GM21390 (cell line): ENCODE data around the gene ACOT12.
"Not testable (repeated sequence)": the region's sequence is repeated elsewhere in the genome, so short reads cannot be mapped to it uniquely, and the experiment has no call there.

Experiments used
- ATAC-seq: cut with Tn5 transposase; IDR thresholded peaks from one replicate; pipeline ENCODE4 v1.9.1; 2021; ENCODE audit not compliant: unreplicated experiment

Gene ACOT12

DNA sequence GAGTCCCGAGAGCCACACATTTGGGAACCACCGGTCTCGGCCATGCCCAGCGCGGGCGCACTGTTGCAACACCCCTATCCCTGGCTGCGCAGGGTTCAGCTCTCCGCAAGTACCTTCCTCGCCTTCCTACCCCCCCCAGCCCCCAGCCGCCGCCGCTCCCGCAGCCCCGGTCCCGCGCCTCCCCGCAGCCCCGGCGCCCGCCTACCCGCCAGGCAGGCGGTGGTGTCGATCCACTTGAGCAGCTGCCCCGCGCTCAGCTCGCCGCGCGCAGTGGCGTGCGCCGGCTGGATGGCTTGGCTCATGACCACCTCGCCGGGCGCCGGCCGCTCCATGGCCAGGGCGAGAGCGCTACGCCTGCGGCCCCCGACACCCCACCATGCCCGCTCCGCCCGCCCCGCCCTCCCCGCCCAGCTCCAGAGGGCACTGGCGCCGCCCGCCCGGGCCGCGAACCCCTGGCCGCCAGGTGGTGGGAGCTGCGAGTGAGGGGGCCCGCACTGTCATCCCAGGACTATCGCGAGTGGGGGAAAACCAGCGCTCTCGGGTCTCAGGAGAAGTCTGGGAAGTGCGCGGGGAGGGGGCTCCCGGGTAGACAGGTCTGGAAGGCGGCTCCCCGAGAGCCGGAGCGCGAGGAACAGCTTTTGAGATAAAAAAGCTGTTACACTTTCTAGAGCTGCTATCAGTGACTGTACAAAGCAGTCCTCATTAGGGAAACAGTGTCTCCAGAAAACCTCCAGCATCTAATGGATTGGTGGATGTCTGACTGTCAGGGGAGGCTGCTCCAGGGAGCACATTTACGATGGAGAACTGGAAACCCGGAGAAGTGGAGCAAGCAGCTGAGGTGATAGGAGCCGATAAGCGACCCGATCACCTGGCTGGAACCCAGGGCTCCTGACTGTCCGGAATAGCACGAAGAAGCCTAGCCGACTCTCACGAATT is at the start of gene ACOT12:
TSS of gene ACOT12 (minus strand) at position 352 of the 936 bp plus-strand sequence. CDS start at position 332, 20 bp downstream.
- no peak for ATAC-seq

DNA sequence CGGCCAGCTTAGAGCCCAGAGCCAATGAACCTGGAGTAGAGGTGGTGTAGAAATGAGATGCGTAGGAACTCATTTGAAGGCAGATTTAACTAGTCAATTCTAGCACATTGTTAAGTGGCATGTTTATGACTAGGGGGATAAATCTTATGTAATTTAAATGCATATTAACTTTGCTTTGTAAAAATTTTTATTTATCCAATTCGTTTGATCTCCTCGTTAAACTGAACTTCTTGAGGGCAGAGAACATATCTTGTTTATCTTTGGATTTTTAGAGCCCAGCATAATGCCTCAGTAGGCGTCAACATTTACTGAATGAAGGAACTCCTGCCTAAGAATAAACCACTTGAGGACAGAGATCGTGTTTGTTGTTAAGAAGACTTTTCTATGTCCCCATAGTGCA is 41.1 kb upstream of the ACOT12 start:
- ATAC-seq: no peak

DNA sequence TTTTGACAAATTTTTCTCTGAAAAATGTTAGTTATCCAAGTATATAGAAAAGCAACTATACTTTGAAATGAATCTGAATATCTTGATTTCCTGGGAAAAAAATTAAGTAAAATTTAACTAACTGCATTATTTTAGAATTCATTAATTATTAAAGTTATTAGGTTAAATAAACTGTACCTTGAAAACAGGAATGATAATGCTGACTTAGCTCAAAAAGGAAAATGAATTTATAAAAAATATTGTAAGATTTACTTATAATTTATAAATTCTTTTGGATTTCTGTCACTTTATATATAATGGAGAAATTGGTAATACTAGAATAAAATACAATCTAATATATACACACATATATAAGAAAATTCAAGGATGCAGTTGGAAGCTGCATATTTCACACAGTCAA is 36.1 kb upstream of the ACOT12 start:
- no peak for ATAC-seq

DNA sequence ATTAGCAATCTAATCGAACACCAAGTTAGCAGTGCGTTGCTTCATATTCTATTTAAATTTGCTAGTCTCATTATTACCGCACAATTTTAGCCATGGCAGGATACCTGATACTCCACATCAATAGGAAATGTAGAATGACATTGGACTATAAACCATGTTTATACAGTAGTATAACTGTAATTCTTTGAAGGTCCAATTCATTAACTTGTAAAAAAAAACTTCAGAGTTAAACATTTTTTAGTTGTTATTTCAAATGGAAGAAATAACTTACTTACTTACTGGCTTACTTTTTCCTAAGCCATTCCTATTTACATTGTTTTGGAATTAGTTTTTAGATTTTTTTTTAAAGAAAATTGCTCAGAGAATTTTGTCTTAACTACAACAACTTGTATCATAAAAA is 35.4 kb upstream of the ACOT12 start:
- no peak for ATAC-seq

DNA sequence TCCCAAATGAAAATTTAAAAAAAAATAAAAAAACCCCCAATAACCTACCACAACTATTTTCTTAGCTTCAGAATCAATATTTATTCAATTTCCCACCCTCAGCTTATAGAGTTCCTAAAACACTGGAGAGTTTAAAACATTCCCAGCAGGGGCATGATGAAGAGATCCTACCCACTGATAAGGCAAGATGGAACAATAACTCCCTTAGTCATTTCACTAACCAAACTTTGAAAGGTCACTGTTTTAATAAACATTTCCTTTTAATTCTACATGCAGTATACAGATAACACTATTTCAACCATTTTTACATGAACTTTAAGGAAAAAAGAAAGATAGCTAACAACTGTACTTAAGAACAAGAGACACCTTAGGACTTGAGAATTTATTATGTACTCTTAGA is 34.9 kb upstream of the ACOT12 start:
- ATAC-seq: no peak

DNA sequence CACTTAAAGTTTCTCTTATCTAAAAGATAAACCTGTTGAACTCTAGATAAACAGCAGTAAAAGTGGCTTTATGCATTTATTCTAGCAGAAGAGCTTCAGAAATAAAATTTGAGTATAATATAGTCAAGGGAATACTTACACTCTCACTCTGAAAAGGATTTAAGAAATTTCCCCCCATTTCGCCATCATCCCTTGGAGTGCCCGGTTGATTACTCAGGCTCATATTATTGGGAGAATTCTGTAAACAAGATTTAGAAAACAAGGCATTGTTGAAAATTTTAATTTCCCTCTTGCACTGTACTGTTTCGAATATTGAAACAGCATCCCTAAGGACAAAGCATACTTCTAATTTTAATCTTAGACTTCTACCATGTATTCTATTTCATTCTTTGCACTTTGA is 34.5 kb upstream of the ACOT12 start:
- no peak for ATAC-seq

DNA sequence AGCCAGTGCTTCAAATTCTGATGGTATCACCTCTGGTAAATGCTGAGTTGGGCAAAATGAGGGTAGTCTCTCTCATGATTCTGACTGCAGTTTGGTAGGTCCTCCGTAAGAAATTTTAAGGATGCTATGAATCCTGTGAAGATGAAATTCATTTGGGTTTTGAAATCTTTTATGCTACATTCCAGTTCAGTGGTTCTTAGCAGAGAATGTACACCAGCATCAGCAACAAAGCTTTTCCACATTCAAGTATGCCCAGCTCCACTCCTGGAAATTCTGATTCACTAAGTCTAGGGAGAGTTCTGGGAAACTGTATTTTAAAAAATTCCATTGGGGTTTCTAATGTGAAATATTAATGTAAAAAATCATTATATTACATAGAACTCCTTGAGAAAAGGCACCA is 33.6 kb upstream of the ACOT12 start:
- no peak for ATAC-seq

DNA sequence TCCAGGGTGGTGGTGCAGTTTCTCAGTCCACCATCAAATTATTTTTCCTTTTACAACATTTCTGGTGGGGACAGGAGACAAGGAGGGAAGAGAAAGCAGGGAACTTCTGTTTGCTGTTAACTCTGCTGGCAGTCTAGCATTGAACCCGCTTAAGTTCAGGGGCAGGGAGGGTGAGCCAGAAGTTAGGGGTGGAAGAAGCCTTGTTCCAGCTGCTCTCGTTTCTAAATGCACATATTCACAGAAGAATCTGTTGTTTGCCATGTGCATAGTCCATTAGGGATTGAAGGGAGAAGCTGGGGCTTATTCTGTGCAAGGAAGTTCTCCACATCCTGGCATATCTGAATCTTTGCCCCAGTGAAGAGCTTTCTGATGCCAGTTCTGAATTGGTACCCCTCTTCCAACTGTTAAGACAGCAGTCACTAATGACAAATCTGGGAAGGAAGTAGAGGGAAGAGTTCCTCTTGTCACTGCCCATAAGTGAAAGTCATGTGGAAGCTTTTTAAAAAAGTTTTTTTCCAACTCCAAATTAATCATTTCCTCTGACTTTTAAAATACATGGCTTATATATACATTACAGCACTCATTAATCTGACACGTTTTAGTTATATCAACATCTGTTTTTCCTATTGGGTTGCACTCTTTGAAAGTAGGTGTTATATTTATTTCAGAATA is 32.6 kb upstream of the ACOT12 start:
- no peak for ATAC-seq

DNA sequence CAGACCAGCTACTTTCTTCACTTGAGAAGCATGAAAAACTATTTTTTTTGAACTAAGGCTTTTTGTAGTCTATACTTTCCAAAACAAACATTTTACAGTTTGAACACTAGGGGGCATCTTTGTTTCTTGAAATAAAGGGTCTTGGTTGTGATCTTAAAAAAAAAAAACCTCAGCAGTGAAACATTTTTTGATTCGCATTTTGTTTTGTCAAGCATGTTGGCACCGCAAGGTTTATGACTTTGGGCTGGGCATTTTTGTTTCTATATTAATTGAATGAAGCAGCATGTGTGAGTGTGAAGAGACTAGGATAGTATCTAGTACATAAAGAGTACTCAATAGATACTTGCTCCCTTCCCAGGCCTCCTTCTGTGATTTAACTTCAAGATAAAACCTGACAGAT is 31.6 kb upstream of the ACOT12 start:
- no peak for ATAC-seq

DNA sequence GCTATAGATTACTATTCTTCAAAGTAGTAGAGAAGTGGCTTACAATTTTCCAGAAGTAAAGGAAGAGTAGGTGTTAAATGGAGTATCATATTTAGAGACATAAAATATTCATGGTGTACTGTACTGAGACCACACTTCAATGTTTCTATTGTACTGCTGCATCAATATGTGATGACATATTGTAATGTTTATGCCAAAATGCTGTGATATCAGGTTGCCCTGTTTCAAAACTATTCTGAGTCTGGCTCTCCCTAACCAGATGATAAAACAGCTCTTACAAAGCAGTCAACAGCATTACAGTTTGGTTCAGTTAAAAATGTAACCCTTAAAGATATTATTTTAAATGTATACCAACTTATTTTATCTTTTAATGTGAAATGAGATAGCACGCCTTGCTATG is 30.8 kb upstream of the ACOT12 start:
- no peak for ATAC-seq

DNA sequence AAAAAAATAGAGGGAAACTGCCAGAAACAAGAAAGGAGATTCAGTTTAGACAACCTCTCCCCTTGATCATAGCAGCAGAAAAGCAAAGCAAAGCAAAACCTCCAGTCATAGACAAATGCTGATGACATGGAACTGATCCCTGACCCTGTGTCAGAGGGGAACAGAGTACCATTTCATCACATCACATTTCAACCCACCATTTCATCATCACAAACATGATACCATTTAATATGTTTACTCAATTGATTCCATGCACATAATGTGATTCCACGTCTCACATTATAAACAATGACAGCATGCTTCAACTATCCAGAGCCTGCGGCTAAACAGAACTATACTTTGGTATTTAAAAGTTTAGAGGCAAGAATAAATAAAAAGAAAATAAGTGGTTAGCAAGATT is 28.7 kb upstream of the ACOT12 start:
- no peak for ATAC-seq

DNA sequence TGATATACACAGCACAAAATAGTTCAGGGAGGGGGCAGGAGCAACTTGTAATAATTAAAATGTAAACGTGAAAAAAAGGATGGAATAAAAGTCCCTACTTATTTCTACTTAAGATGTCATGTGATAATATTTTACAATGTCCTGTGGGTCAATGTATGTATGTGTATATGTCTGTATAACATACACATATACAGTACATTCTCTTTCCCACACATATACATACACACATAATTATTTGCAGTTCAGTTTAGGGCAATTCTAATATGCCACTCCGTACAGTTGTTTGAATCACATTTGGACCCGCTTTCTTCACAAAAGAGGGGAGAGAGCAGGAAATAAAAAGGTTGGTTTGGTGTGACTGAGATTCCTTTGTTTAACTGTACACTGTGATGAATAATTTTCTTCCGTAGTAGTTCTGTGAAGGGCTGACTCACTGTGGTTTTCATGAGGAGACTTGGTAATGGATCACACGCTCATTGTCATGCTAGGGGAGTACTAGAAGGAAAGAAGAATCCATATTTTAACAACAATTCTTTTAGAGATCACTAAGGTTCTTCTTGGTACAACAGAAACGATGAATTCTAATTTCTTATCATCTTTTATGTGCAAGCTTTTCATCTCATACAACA is 26.2 kb upstream of the ACOT12 start:
- ATAC-seq: no peak

DNA sequence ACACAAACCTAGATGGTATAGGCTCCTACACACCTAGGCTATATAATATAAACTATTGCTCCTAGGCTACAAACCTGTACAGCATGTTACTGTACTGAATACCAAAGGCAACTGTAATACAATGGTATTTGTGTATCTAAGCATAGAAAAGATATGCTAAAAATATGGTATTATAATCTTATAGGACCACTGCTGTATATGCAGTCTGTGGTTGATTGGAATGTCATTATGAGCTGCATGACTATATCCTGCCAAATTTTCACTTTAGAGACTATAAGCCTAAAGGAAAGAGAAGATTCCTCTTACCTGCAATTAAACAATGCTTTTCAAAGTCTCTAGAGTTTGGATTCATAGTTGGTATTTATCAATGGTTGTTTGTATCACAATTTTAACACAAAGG is 24.7 kb upstream of the ACOT12 start:
- no peak for ATAC-seq

DNA sequence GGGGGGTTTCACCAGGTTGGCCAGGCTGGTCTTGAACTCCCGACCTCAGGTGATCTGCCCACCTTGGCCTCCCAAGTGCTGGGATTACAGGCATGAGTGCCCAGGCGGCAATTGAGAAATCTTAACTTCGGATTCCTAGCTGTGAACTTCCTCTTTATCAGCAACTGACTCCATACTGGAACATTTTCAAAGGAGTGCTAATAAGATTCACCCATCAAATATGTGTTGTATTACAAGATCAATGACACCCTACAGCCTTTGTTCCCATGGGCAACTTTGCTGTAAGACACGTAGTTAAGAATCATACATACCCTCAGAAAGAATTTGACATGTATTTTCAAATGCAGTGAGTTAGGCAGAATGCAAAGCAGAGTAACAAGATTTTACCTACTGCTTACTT is 23.1 kb upstream of the ACOT12 start:
- no peak for ATAC-seq

DNA sequence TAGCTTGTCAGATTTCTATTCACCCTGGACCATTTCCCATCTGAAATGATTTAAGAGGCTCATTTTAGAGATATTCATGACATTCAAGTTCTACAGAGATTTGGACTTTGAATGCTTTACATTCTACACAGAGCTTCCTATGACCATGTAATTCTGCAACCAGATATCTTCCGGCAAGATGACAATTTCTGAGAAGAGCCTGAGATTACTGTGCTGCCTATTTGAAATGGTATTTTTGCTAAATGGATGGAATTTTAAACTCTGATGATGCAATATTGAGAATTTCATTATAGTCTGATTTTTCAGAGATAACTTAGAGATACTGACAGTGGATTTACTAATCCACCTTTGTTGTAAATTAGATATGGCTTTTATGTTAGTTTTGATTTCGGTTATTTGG is 16.0 kb upstream of the ACOT12 start:
- no peak for ATAC-seq

DNA sequence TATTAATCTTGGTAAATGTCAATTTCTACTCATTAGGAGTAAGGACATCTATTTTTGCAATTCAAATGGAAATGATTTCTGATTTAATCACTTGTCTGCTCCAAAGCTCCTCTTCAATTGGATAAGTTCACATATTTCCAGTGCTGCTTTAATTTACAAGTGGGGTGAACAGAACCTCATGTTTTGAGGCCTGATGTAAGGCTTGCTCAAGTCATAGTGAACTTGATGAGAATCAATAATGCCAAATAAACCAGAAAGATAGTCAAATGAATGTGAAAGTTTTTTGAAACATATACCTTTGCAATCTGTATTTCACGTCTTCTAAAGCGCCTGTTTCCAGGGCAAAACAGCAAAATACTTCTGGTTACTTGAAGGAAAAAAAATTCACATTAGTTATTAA is 15.4 kb upstream of the ACOT12 start:
- no peak for ATAC-seq

DNA sequence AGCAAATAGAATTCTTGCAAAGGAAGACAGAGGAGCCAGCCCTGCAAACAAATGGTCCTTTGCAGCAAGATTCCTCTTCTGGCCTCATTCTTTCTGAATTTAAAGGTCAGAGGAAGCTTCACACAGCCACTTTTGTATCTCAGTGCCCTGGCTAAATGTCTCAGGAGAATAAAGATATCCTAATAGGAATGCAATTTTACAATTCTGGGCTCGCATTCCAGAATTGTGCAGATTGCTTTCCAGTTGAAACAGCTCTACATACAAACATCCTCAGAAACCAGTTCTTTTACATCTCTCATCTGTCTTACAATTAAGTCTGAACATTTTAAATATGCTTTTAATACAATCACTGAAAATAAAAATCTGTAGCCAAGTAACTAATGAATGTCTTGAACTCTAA is 14.6 kb upstream of the ACOT12 start:
- ATAC-seq: no peak

DNA sequence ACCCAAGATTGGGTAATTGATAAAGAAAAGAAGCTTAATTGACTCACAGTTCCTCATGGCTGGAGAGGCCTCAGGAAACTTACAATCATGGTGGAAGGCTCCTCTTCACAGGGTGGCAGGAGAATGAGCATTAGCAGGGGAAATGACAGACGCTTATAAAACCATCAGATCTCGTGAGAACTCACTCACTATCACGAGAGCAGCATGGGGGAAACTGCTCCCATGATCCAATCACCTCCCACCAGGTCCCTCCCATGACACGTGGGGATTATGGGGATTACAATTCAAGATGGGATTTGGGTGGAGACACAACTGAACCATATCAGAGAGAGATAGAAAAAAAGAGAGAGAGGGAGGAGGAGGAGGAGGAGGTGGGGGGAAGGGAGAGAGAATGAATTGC is 13.9 kb upstream of the ACOT12 start:
- ATAC-seq: not testable (repeated sequence)

DNA sequence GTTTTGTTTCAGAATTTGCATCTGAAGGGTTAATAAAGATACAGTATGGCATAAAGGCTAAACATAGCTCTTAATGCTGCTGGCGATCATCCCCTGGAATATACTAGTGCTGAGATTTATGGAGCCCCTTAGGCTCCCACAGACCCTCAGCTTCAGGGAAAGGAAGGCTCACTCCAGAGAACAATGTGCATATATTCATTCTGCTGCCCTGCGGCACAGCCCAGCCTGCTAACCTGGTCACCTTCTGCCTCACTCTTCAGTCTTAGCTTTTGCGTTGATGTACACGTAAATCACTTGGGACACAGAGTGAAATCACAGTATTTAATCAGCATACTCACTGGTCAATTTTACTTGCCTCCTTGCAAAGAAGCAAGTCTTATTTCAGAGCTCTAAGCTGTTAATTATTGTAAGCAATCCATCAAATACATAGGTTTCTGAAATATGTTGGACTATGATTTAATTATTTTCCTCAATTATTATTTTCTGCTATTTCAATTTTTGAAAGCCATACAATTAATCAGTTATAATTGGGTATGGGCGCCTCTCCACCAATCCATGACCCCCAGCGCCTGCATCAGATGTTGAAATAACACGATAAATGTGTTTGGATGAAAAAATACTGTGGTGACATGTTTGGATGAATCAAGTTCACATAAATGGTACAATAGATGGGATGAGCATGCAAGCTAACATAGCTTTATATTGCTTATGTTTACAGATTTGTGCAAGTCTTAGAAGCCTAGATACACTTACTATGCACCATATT is 11.4 kb upstream of the ACOT12 start:
- ATAC-seq: no peak

DNA sequence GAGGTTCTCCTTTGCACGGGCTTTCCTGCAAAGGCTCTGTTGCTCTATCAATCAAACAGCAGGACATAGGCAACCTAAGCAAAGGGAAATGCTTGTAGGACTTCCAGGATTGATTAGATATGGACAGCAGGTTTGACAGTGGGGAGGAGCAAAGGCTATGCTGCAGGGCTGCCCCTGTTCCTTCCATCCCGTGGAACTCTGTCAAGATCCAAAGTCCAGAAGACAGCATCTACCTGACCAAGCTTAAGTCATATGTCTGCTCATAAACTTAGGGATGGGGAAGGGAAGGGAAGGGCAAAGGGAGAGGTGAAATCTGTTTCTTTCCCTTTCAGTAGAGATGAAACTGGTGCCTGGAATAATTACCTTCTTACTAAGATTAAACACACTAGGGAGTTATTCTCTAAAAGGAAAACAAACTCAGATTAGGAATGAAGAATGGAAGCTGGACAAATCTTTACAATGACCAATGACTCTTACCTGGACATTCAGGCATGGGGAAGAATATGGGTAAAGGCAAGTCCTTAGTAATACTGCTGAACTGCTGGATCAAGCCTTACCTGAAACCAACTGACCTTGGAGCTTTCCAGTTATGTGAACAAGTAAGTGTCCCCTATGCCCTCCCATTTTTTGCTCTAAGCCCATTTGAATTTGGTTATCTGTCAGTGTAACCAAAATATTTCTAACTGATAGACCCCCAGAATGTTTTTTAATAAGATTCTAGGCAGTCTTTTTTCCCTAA is 8.4 kb upstream of the ACOT12 start:
- ATAC-seq: no peak

DNA sequence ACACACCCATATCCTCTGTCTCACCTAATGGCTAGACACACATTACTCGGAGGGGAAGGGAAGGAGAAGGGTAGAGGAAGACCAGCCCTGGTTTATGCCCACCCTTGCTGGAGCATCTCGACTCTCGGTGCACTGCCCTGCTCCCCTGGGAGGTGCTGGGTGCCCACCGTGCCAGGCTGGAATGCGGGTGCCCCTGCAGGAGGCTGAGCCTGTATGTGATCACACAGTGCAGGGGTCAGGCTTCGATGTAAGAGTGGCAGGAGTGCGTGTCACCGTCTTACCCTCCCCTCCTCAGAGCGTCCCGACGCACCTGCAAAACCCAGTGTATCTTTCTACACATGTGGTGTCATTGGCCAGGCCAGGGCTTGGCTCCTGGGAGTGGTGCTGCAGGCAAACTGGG is 7.3 kb upstream of the ACOT12 start:
- no peak for ATAC-seq
